ENCODE results near the gene DLG5. TPM values are rescaled to one million over a fixed set of nuclear protein-coding genes. Genes with fewer than 3 reads are reported as not detected.
A peak's percentile ranks its signal among the peaks of the same experiment; 100 is the strongest.

Gene DLG5
- total and polyA plus RNA-seq, 4 donors = 1.2 to 7.1 (median 4.6) TPM

GRCh38 chr10:77969114-77969513 is 42.6 kb upstream of the DLG5 start:
- H3K9ac ChIP-seq (ENCODE audit: low read depth in 1 of 2, low read length in 2 of 2) = no peak overlapping the region
- DNase-seq (ENCODE audit: low spot score) = no peak
- no peaks in the 10 kb centered on the region for H3K36me3 ChIP-seq (ENCODE audit: control insufficient read depth in 4 of 4, insufficient read depth in 3 of 4, low read depth in 1 of 4, low read length in 3 of 4)
- H3K27ac ChIP-seq (ENCODE audit: low read depth in 1 of 2, low read length in 2 of 2) = peak overlapping the region in 1 of 2 donors; percentile 18
- no peak overlapping the region for H3K4me3 ChIP-seq (ENCODE audit: low read depth in 1 of 3, low read length in 3 of 3)
- TF ChIP-seq EGR1 (IDR thresholded peaks at IDR 0.05; ENCODE audit: low read depth in 2 of 2) (no peak), HNF4G (IDR thresholded peaks at IDR 0.05) (no peak), SP1 (IDR thresholded peaks at IDR 0.05) (no peak), MAX (IDR thresholded peaks at IDR 0.05) (no peak), FOXA2 (IDR thresholded peaks at IDR 0.05) (no peak), HNF4A (conservative IDR thresholded peaks at IDR 0.05) (no peak), RXRA (IDR thresholded peaks at IDR 0.05) (no peak), JUND (IDR thresholded peaks at IDR 0.05) (no peak), ATF3 (IDR thresholded peaks at IDR 0.05) (no peak), NR2F2 (IDR thresholded peaks at IDR 0.05) (no peak), FOXA1 (IDR thresholded peaks at IDR 0.05) (no peak), YY1 (IDR thresholded peaks at IDR 0.05) (no peak), TAF1 (conservative IDR thresholded peaks at IDR 0.05) (no peak), CTCF (IDR thresholded peaks at IDR 0.05; ENCODE audit: low read depth, low read length, missing input control) (no peak), RAD21 (IDR thresholded peaks at IDR 0.05) (no peak)
- TF ChIP-seq, protein P1, sequence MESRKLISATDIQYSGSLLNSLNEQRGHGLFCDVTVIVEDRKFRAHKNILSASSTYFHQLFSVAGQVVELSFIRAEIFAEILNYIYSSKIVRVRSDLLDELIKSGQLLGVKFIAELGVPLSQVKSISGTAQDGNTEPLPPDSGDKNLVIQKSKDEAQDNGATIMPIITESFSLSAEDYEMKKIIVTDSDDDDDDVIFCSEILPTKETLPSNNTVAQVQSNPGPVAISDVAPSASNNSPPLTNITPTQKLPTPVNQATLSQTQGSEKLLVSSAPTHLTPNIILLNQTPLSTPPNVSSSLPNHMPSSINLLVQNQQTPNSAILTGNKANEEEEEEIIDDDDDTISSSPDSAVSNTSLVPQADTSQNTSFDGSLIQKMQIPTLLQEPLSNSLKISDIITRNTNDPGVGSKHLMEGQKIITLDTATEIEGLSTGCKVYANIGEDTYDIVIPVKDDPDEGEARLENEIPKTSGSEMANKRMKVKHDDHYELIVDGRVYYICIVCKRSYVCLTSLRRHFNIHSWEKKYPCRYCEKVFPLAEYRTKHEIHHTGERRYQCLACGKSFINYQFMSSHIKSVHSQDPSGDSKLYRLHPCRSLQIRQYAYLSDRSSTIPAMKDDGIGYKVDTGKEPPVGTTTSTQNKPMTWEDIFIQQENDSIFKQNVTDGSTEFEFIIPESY (IDR thresholded peaks at IDR 0.05) = no peak
- TF ChIP-seq, protein P2, sequence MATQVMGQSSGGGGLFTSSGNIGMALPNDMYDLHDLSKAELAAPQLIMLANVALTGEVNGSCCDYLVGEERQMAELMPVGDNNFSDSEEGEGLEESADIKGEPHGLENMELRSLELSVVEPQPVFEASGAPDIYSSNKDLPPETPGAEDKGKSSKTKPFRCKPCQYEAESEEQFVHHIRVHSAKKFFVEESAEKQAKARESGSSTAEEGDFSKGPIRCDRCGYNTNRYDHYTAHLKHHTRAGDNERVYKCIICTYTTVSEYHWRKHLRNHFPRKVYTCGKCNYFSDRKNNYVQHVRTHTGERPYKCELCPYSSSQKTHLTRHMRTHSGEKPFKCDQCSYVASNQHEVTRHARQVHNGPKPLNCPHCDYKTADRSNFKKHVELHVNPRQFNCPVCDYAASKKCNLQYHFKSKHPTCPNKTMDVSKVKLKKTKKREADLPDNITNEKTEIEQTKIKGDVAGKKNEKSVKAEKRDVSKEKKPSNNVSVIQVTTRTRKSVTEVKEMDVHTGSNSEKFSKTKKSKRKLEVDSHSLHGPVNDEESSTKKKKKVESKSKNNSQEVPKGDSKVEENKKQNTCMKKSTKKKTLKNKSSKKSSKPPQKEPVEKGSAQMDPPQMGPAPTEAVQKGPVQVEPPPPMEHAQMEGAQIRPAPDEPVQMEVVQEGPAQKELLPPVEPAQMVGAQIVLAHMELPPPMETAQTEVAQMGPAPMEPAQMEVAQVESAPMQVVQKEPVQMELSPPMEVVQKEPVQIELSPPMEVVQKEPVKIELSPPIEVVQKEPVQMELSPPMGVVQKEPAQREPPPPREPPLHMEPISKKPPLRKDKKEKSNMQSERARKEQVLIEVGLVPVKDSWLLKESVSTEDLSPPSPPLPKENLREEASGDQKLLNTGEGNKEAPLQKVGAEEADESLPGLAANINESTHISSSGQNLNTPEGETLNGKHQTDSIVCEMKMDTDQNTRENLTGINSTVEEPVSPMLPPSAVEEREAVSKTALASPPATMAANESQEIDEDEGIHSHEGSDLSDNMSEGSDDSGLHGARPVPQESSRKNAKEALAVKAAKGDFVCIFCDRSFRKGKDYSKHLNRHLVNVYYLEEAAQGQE (IDR thresholded peaks at IDR 0.05) = no peak
- 83% methylated on average over 4 of the region's 4 CpGs for WGBS
- H3K4me1 ChIP-seq (ENCODE audit: control insufficient read depth in 4 of 4, insufficient read depth in 4 of 4, low read length in 3 of 4) = peaks cover 3 to 8% (median 7%) of the 10 kb centered on the region in 4 donors
- H3K9me3 ChIP-seq (ENCODE audit: control insufficient read depth in 4 of 4, low read length in 3 of 4) = no peaks in the 10 kb centered on the region
- H3K27me3 ChIP-seq (ENCODE audit: control insufficient read depth in 4 of 4, insufficient read depth in 4 of 4, low read length in 3 of 4) = no peaks in the 10 kb centered on the region

DNA sequence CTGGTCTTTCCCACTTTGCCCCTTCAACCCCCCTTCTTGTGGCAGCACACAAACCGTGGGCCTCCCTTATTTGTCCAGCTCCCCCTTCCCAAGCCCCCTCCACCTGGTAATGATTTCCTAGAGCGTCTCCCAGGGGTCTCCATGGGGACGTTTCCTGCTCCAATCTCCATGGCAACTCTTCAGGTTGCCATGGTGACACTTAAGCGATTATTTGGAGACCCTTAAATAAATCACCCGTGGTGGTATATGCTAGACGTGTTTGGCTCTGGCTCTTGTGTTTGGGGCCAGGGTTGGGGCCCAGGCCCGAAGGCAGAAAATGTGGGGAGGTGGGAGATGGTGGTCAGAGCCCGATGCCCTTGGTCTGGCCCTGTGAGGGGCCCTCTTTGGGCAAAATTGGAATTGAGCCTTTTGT is 41.1 kb upstream of the DLG5 start:
- no peak overlapping the region for H3K9ac ChIP-seq (ENCODE audit: low read depth in 1 of 2, low read length in 2 of 2)
- H3K27ac ChIP-seq (ENCODE audit: low read depth in 1 of 2, low read length in 2 of 2) = no peak overlapping the region
- H3K4me1 ChIP-seq (ENCODE audit: control insufficient read depth in 4 of 4, insufficient read depth in 4 of 4, low read length in 3 of 4) = peaks cover 3 to 8% (median 7%) of the 10 kb centered on the region in 4 donors
- 44% methylated on average over 8 of the region's 8 CpGs for WGBS
- no peaks in the 10 kb centered on the region for H3K36me3 ChIP-seq (ENCODE audit: control insufficient read depth in 4 of 4, insufficient read depth in 3 of 4, low read depth in 1 of 4, low read length in 3 of 4)
- H3K4me3 ChIP-seq (ENCODE audit: low read depth in 1 of 3, low read length in 3 of 3) = no peak overlapping the region
- H3K9me3 ChIP-seq (ENCODE audit: control insufficient read depth in 4 of 4, low read length in 3 of 4) = no peaks in the 10 kb centered on the region
- no peaks in the 10 kb centered on the region for H3K27me3 ChIP-seq (ENCODE audit: control insufficient read depth in 4 of 4, insufficient read depth in 4 of 4, low read length in 3 of 4)
- DNase-seq (ENCODE audit: low spot score) = no peak
- no peak for TF ChIP-seq ATF3 (IDR thresholded peaks at IDR 0.05)
- TF ChIP-seq FOXA2 (IDR thresholded peaks at IDR 0.05) = no peak
- no peak for TF ChIP-seq TAF1 (conservative IDR thresholded peaks at IDR 0.05)
- TF ChIP-seq, protein P2 (IDR thresholded peaks at IDR 0.05) = no peak
- TF ChIP-seq FOXA1 (IDR thresholded peaks at IDR 0.05) = no peak
- no peak for TF ChIP-seq SP1 (IDR thresholded peaks at IDR 0.05)
- TF ChIP-seq HNF4A (conservative IDR thresholded peaks at IDR 0.05) = no peak
- TF ChIP-seq MAX (IDR thresholded peaks at IDR 0.05) = no peak
- no peak for TF ChIP-seq EGR1 (IDR thresholded peaks at IDR 0.05; ENCODE audit: low read depth in 2 of 2)
- TF ChIP-seq NR2F2 (IDR thresholded peaks at IDR 0.05) = no peak
- TF ChIP-seq YY1 (IDR thresholded peaks at IDR 0.05) = no peak
- no peak for TF ChIP-seq HNF4G (IDR thresholded peaks at IDR 0.05)
- TF ChIP-seq RXRA (IDR thresholded peaks at IDR 0.05) = no peak
- no peak for TF ChIP-seq GABPA (IDR thresholded peaks at IDR 0.05 in 1 of 2, conservative IDR thresholded peaks at IDR 0.05 in 1 of 2)
- TF ChIP-seq JUND (IDR thresholded peaks at IDR 0.05) = no peak
